IMR-90 (cell line): ENCODE data around the gene MYBPC3. TPM values are rescaled to one million over a fixed set of nuclear protein-coding genes. Genes with fewer than 3 reads are reported as not detected.

ENCODE experiments used
- ATAC-seq: fragments of 200-7000 bp; cut with Tn5 transposase; 2 replicates; pipeline ENCODE4 v1.9.1; 2020; ENCODE audit warnings: low read depth, mild to moderate bottlenecking, moderate library complexity
- BruUV-seq: library from RNA; stranded (reverse); fragments of 400-500 nt; replicated peaks from 2 replicates; lab custom pipeline; 2021; lab: Mats Ljungman, UMichigan
- CTCF ChIA-PET: fragments of 300-600 bp; formaldehyde crosslinking; extraction: SDS; loops from one replicate; lab custom pipeline; 2021; ENCODE audit warnings: antibody characterized with exemption; lab: Yijun Ruan, JAX
- POLR2A ChIA-PET: fragments of 300-600 bp; sonication (Branson Sonifier 250); formaldehyde crosslinking; loops from one replicate; lab custom pipeline; 2022; ENCODE audit warnings: antibody characterized with exemption; ENCODE audit not compliant: unreplicated experiment; lab: Charles Lee
- DNase-seq: peaks from one replicate; pipeline ENCODE4 v3.0.0; 2013
- H2AFZ ChIP-seq: replicated peaks from 2 replicates; pipeline ENCODE3; 2013; ENCODE audit warnings: low read length, mild to moderate bottlenecking; ENCODE audit not compliant: poor library complexity
- H2AK5ac ChIP-seq: 2 replicates; pipeline ENCODE4 v1.6.1; 2013; ENCODE audit warnings: low read depth, low read length, inconsistent platforms
- H2AK9ac ChIP-seq: replicated peaks from 2 replicates; pipeline ENCODE3; 2013; ENCODE audit warnings: mild to moderate bottlenecking, low read depth, low read length, moderate library complexity; ENCODE audit not compliant: poor library complexity
- H2BK120ac ChIP-seq: 2 replicates; pipeline ENCODE4 v1.6.1; 2013; ENCODE audit warnings: low read depth, low read length, inconsistent platforms
- H2BK15ac ChIP-seq: 3 replicates; pipeline ENCODE4 v1.6.1; 2013; ENCODE audit warnings: low read depth, low read length, inconsistent platforms
- H2BK20ac ChIP-seq: 2 replicates; pipeline ENCODE4 v1.6.1; 2013; ENCODE audit warnings: low read depth, mild to moderate bottlenecking, inconsistent platforms, low read length, moderate library complexity
- H2BK5ac ChIP-seq: 2 replicates; pipeline ENCODE4 v1.6.1; 2013; ENCODE audit warnings: mild to moderate bottlenecking, low read depth, low read length, inconsistent platforms; ENCODE audit not compliant: poor library complexity, severe bottlenecking
- H3K14ac ChIP-seq: replicated peaks from 2 replicates; pipeline ENCODE4 v1.6.1; 2013; ENCODE audit warnings: low read depth, low read length, inconsistent platforms
- H3K18ac ChIP-seq: 2 replicates; pipeline ENCODE4 v1.6.1; 2013; ENCODE audit warnings: low read depth, low read length, control low read depth
- H3K23ac ChIP-seq: 2 replicates; pipeline ENCODE4 v1.6.1; 2013; ENCODE audit warnings: low read depth, low read length, inconsistent platforms
- H3K27ac ChIP-seq: 2 replicates; pipeline ENCODE4 v1.5.1; 2013; ENCODE audit warnings: mild to moderate bottlenecking, control low read depth, low read length; ENCODE audit not compliant: insufficient read depth
- H3K27me3 ChIP-seq: 2 replicates; pipeline ENCODE4 v1.6.1; 2013; ENCODE audit warnings: low read length; ENCODE audit not compliant: control insufficient read depth, insufficient read depth
- H3K36me3 ChIP-seq: 2 replicates; pipeline ENCODE4 v1.6.1; 2013; ENCODE audit warnings: low read length, mixed read lengths; ENCODE audit not compliant: control insufficient read depth, insufficient read depth
- H3K4ac ChIP-seq: 2 replicates; pipeline ENCODE4 v1.6.1; 2013; ENCODE audit warnings: low read depth, low read length, inconsistent platforms
- H3K4me1 ChIP-seq: 2 replicates; pipeline ENCODE4 v1.6.1; 2013; ENCODE audit warnings: low read length, mixed read lengths; ENCODE audit not compliant: control insufficient read depth, insufficient read depth
- H3K4me2 ChIP-seq: 2 replicates; pipeline ENCODE4 v1.6.1; 2013; ENCODE audit warnings: low read depth, mild to moderate bottlenecking, control low read depth, low read length, moderate library complexity
- H3K4me3 ChIP-seq: 2 replicates; pipeline ENCODE4 v1.5.1; 2013; ENCODE audit warnings: low read depth, mild to moderate bottlenecking, control low read depth, low read length, moderate library complexity; ENCODE audit not compliant: insufficient read depth
- H3K56ac ChIP-seq: 2 replicates; pipeline ENCODE4 v1.6.1; 2013; ENCODE audit warnings: low read length, inconsistent platforms; ENCODE audit not compliant: insufficient read depth; ENCODE audit errors: extremely low read depth
- H3K79me1 ChIP-seq, 2 experiments: 2 replicates each; pipeline ENCODE4 v1.6.1; 2013; ENCODE audit warnings: low read length in 2 of 2, inconsistent platforms in 1 of 2, low read depth in 1 of 2
- H3K9ac ChIP-seq: 2 replicates; pipeline ENCODE4 v1.6.1; 2013; ENCODE audit warnings: low read depth, low read length, control low read depth
- H3K9me1 ChIP-seq: 2 replicates; pipeline ENCODE4 v1.6.1; 2013; ENCODE audit warnings: low read length, inconsistent platforms; ENCODE audit not compliant: insufficient read depth
- H3K9me3 ChIP-seq: 2 replicates; pipeline ENCODE4 v1.6.1; 2013; ENCODE audit warnings: low read length; ENCODE audit not compliant: control insufficient read depth, insufficient read depth
- H4K20me1 ChIP-seq: 2 replicates; pipeline ENCODE4 v1.6.1; 2013; ENCODE audit warnings: low read length, inconsistent platforms; ENCODE audit not compliant: insufficient read depth
- H4K5ac ChIP-seq: 2 replicates; pipeline ENCODE4 v1.6.1; 2013; ENCODE audit warnings: mild to moderate bottlenecking, low read depth, low read length, control low read depth
- H4K8ac ChIP-seq, 2 experiments: 2 replicates each; pipeline ENCODE4 v1.6.1; 2013; ENCODE audit warnings: low read depth in 2 of 2, low read length in 2 of 2, control low read depth in 1 of 2, inconsistent platforms in 1 of 2
- H4K91ac ChIP-seq: 2 replicates; pipeline ENCODE4 v1.6.1; 2013; ENCODE audit warnings: low read depth, low read length, inconsistent platforms; ENCODE audit not compliant: insufficient read depth
- BHLHE40 ChIP-seq: fragments of 150-350 bp; IDR thresholded peaks from 2 replicates; pipeline ENCODE4 v1.6.1; 2016; ENCODE audit warnings: mild to moderate bottlenecking, low read depth, low read length
- CHD1 ChIP-seq: IDR thresholded peaks from 2 replicates; pipeline ENCODE4 v1.6.1; 2012; ENCODE audit warnings: low read depth, low read length, improper control_type of control experiment
- FOS ChIP-seq: fragments of 150-350 bp; IDR thresholded peaks from 2 replicates; pipeline ENCODE4 v1.6.1; 2016; ENCODE audit warnings: low read depth, low read length
- MAFK ChIP-seq: IDR thresholded peaks from 2 replicates; pipeline ENCODE4 v1.6.1; 2012; ENCODE audit warnings: low read depth, low read length, improper control_type of control experiment
- MAZ ChIP-seq: IDR thresholded peaks from 2 replicates; pipeline ENCODE4 v1.6.1; 2012; ENCODE audit warnings: low read depth, mild to moderate bottlenecking, low read length, improper control_type of control experiment, moderate library complexity, borderline replicate concordance
- MXI1 ChIP-seq: IDR thresholded peaks from 2 replicates; pipeline ENCODE4 v1.6.1; 2012; ENCODE audit warnings: low read depth, mild to moderate bottlenecking, low read length, moderate library complexity, borderline replicate concordance
- NFE2L2 ChIP-seq: fragments of 150-350 bp; IDR thresholded peaks from 2 replicates; pipeline ENCODE4 v1.6.1; 2016; ENCODE audit warnings: low read depth, mild to moderate bottlenecking, low read length
- POLR2A ChIP-seq: IDR thresholded peaks from 2 replicates; pipeline ENCODE4 v1.6.1; 2012; ENCODE audit warnings: mild to moderate bottlenecking, low read depth, low read length
- RCOR1 ChIP-seq: IDR thresholded peaks from 2 replicates; pipeline ENCODE4 v1.6.1; 2012; ENCODE audit warnings: mild to moderate bottlenecking, low read length, improper control_type of control experiment; ENCODE audit not compliant: insufficient replicate concordance
- RFX5 ChIP-seq: IDR thresholded peaks from 2 replicates; pipeline ENCODE4 v1.8.0; 2012; ENCODE audit warnings: low read depth, mild to moderate bottlenecking, low read length, moderate library complexity
- SMC3 ChIP-seq: fragments of 150-350 bp; IDR thresholded peaks from 2 replicates; pipeline ENCODE4 v1.6.1; 2016; ENCODE audit warnings: low read depth, mild to moderate bottlenecking, antibody characterized with exemption, low read length, moderate library complexity
- WGBS, 2 experiments: methylation state at CpG; one replicate each; pipeline versions ENCODE4 v1.1.5 to v1.1.7; 2013; ENCODE audit warnings: missing lambda C conversion rate in 2 of 2; ENCODE audit not compliant: insufficient read length in 1 of 2; ENCODE audit errors: extremely low coverage in 2 of 2; 5-methylcytosine and 5-hydroxymethylcytosine counted together
- dilution Hi-C: fragments of 300-500 bp; cut with HindIII; formaldehyde crosslinking; loops from one replicate; pipeline ENCODE4 v1.14.3; 2018; ENCODE audit warnings: low sequenced_read_pairs; ENCODE audit not compliant: unreplicated experiment
- in situ Hi-C: fragments of 300-500 bp; cut with MboI; formaldehyde crosslinking; loops from 3 replicates; pipeline ENCODE4 v1.14.3; 2019; ENCODE audit warnings: low sequenced_read_pairs, inconsistent platforms, mixed read lengths
- intact Hi-C: fragments of 100-400 bp; cut with micrococcal nuclease; formaldehyde crosslinking; loops from 2 replicates; pipeline ENCODE4 v1.10.0; 2022
- polyA plus RNA-seq, 3 experiments: library from polyadenylated mRNA; depleted of rRNA; stranded (reverse); fragments of >200 nt; gene quantifications; 2 replicates each; pipeline ENCODE4 v1.2.3, GENCODE V29; 2012; ENCODE audit warnings: low replicate concordance in 1 of 3
- total RNA-seq: library from RNA; depleted of rRNA; stranded (reverse); fragments of >200 nt; gene quantifications from 2 replicates; pipeline ENCODE4 v1.2.3, GENCODE V29; 2012
- TF ChIP-seq, protein P1 (sequence below): fragments of 150-350 bp; IDR thresholded peaks from 2 replicates; pipeline ENCODE4 v1.6.1; 2017; ENCODE audit warnings: mild to moderate bottlenecking, antibody characterized with exemption, low read length, low read depth
- TF ChIP-seq, protein P2 (sequence below): conservative IDR thresholded peaks from 2 replicates; pipeline ENCODE4 v1.5.1; 2012; ENCODE audit warnings: mild to moderate bottlenecking, low read depth, low read length, improper control_type of control experiment
- TF ChIP-seq, protein P3 (sequence below): fragments of 150-350 bp; IDR thresholded peaks from 2 replicates; pipeline ENCODE4 v1.6.1; 2016; ENCODE audit warnings: low read depth, mild to moderate bottlenecking, low read length, moderate library complexity, borderline replicate concordance

MYBPC3 gene
- total and polyA plus RNA-seq, 2 of the 4 experiments (the other 2 are of a cell fraction): not detected

DNA sequence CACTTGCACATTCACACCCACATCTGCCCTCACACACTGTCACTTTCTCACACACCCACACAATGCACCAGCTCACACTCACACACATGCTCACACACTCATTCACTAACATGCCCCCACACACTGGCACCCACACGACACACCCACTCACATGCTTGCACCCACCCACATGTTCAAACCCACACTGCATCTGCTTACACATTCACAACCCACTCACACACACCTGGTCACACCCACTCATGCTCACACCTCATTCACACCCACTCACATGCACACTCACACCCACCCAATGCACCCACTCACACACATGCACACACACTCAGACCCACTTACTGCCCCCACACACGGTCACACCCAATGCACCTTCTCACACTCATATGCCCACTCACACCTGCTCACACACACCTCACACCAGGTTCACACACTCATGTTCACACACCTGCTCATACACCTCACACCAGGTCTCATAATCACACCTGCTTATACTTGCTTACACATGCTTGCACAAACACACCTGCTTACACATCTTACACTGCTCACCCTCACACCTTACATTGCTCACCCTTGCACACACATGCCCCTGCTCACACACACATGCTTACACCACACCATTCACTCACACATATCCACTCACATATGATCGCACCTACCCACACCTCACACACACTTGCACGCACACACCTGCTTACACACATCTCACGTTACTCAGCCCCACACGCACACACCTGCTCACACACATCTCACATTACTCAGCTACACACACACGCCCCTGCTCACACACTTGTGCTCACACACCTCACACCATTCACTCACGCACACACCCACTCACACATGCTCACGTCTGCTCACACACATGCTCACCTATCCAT, 3.9 kb upstream of the MYBPC3 start:
- H4K20me1 ChIP-seq: no peaks in the 10 kb centered on the region
- no peak overlapping the region for H3K27ac ChIP-seq
- no peak overlapping the region for H3K4me2 ChIP-seq
- H3K27me3 ChIP-seq: no peaks in the 10 kb centered on the region; the same call in none of the 2 replicates
- no peak overlapping the region for H3K23ac ChIP-seq
- WGBS, 2 experiments: 89% methylated on average over 9 of the region's 9 CpGs; no CpG with 5 or more reads in 1 of the 2 experiments
- no peak overlapping the region for H3K14ac ChIP-seq
- H3K9me3 ChIP-seq: no peaks in the 10 kb centered on the region
- peak overlapping the region; percentile 37 for H2BK5ac ChIP-seq
- H3K9me1 ChIP-seq: peaks cover 20% of the 10 kb centered on the region
- H3K56ac ChIP-seq: no peak overlapping the region; the same call in 1 of the 2 replicates
- H2AK5ac ChIP-seq: peak overlapping the region; percentile 86; the same call in 1 of the 2 replicates
- no peak overlapping the region for H4K8ac ChIP-seq
- no peak overlapping the region for H4K91ac ChIP-seq
- H3K79me1 ChIP-seq: peaks cover 0 to 2% of the 10 kb centered on the region in 2 experiments; a peak in 1 of 4 replicates
- BruUV-seq: no TSS peak
- no peak overlapping the region for H3K4me3 ChIP-seq
- no peak overlapping the region for H2BK120ac ChIP-seq
- dilution Hi-C loops: no loop called here
- no peak overlapping the region for H4K5ac ChIP-seq
- H3K9ac ChIP-seq: no peak overlapping the region
- no peak for DNase-seq
- H3K4me1 ChIP-seq: no peaks in the 10 kb centered on the region
- ChIA-PET CTCF (interaction anchor here (0.6 kb wide), 1 partner anchor 17 kb away, joined by 3 read pairs; no protein-coding TSS in a partner anchor), POLR2A (no interaction called here)
- no peak overlapping the region for H3K4ac ChIP-seq
- no peaks in the 10 kb centered on the region for H3K36me3 ChIP-seq
- no peak overlapping the region for H2BK15ac ChIP-seq
- no peak overlapping the region for H2BK20ac ChIP-seq
- H2AK9ac ChIP-seq: no peak overlapping the region
- intact Hi-C loops: no loop called here
- no peak for ATAC-seq
- in situ Hi-C loops: loop anchor here (25.0 kb wide), 1 partner anchor 469 kb away; no protein-coding TSS in a partner anchor
- no peak overlapping the region for H3K18ac ChIP-seq
- H2AFZ ChIP-seq: peak overlapping the region; percentile 61
- no peak for TF ChIP-seq RCOR1
- TF ChIP-seq, protein P1, sequence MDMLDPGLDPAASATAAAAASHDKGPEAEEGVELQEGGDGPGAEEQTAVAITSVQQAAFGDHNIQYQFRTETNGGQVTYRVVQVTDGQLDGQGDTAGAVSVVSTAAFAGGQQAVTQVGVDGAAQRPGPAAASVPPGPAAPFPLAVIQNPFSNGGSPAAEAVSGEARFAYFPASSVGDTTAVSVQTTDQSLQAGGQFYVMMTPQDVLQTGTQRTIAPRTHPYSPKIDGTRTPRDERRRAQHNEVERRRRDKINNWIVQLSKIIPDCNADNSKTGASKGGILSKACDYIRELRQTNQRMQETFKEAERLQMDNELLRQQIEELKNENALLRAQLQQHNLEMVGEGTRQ: no peak
- no peak for TF ChIP-seq POLR2A
- TF ChIP-seq SMC3: no peak
- TF ChIP-seq MAFK: no peak
- TF ChIP-seq, protein P2, sequence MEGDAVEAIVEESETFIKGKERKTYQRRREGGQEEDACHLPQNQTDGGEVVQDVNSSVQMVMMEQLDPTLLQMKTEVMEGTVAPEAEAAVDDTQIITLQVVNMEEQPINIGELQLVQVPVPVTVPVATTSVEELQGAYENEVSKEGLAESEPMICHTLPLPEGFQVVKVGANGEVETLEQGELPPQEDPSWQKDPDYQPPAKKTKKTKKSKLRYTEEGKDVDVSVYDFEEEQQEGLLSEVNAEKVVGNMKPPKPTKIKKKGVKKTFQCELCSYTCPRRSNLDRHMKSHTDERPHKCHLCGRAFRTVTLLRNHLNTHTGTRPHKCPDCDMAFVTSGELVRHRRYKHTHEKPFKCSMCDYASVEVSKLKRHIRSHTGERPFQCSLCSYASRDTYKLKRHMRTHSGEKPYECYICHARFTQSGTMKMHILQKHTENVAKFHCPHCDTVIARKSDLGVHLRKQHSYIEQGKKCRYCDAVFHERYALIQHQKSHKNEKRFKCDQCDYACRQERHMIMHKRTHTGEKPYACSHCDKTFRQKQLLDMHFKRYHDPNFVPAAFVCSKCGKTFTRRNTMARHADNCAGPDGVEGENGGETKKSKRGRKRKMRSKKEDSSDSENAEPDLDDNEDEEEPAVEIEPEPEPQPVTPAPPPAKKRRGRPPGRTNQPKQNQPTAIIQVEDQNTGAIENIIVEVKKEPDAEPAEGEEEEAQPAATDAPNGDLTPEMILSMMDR: no peak
- no peak for TF ChIP-seq MAZ
- no peak for TF ChIP-seq RFX5
- no peak for TF ChIP-seq FOS
- no peak for TF ChIP-seq NFE2L2
- TF ChIP-seq, protein P3, sequence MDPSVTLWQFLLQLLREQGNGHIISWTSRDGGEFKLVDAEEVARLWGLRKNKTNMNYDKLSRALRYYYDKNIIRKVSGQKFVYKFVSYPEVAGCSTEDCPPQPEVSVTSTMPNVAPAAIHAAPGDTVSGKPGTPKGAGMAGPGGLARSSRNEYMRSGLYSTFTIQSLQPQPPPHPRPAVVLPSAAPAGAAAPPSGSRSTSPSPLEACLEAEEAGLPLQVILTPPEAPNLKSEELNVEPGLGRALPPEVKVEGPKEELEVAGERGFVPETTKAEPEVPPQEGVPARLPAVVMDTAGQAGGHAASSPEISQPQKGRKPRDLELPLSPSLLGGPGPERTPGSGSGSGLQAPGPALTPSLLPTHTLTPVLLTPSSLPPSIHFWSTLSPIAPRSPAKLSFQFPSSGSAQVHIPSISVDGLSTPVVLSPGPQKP: no peak
- TF ChIP-seq CHD1: no peak
- no peak for TF ChIP-seq MXI1
- TF ChIP-seq BHLHE40: no peak
